Measurements from ENCODE around the gene CCNYL1. TPM values are rescaled to one million over a fixed set of nuclear protein-coding genes. Genes with fewer than 3 reads are reported as not detected.

Gene CCNYL1
- total and polyA plus RNA-seq, 4 experiments from 2014 or later, result 1.00 to 10.5 (median 6.0) TPM

DNA sequence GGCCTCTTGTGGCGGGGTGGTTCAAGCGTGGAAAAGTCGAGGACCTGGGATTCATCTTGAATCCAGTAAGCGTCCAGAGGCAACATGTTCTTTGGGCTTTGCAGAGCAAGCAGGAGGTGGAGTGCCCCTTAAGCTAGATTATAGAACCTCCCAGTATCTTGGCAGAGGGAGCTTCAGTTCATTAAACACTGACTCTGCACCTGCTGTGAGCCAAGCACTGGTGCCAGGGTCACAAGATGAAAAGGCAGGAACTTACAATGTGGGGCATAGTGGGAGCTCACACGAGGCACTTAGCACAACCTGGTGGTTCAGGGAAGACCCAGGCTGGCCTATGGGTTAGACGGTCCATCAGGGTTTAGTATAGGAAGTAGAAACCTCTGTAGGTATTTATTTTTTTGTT is 65.7 kb downstream of the CCNYL1 start:
- H3K4me1 Mint-ChIP-seq, result no peaks in the 10 kb centered on the region
- intact Hi-C loops (cut with micrococcal nuclease), result no loop called here
- Histone ChIP-seq H3K27me3 (ENCODE audit: insufficient read depth, low read length) (no peaks in the 10 kb centered on the region), H3K27ac (ENCODE audit: low read depth, low read length) (no peak overlapping the region), H3K4me1 (ENCODE audit: insufficient read depth, low read length) (no peaks in the 10 kb centered on the region), H3K4me3 (ENCODE audit: low read length in 2 of 2) (no peak overlapping the region), H3K36me3 (ENCODE audit: insufficient read depth, low read length) (no peaks in the 10 kb centered on the region), H3K9me3 (ENCODE audit: control insufficient read depth in 1 of 2, low read length in 2 of 2) (no peaks in the 10 kb centered on the region)
- CTCF ChIA-PET (ENCODE audit: partially characterized antibody), result no interaction called here
- H3K36me3 Mint-ChIP-seq, result no peaks in the 10 kb centered on the region
- POLR2A ChIA-PET (ENCODE audit: partially characterized antibody), result no interaction called here
- peaks cover 2 to 9% of the 10 kb centered on the region in 2 donors for H3K27me3 Mint-ChIP-seq
- DNase-seq, result no peak
- no peaks in the 10 kb centered on the region for H3K9me3 Mint-ChIP-seq
- H3K4me3 Mint-ChIP-seq, result no peak overlapping the region
- peak overlapping the region in 1 of 7 donors; percentile 46 for H3K27ac Mint-ChIP-seq

DNA sequence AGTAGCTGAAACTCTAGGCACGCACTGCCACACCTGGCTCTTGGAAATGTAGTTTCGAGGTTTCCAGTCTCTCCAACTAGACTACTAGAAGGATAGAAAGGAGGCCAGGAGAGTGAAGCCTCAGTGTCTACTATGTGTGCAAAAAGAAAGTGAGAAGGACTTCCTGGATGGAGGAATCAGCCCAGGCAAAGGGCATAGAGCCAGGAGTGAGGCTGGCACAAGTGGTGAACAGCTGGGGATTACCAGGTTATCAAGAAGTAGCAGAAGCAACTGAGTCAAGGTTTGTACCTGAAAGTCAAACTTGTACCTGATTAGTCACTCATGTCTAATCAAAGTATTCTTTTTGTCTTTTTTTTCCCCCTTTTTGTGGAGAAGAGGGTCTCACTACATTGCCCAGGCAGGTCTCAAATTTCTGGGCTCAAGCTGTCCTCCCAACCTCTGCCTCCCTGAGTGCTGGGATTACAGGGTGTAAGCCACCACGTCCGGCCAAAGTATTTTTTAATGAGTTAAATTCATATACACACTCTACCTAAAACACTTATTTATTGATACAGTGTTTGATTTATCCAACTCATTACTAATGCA is 67.0 kb downstream of the CCNYL1 start:
- Histone ChIP-seq H3K36me3 (ENCODE audit: insufficient read depth, low read length) (no peaks in the 10 kb centered on the region), H3K27ac (ENCODE audit: low read depth, low read length) (no peak overlapping the region), H3K4me1 (ENCODE audit: insufficient read depth, low read length) (no peaks in the 10 kb centered on the region), H3K9me3 (ENCODE audit: control insufficient read depth in 1 of 2, low read length in 2 of 2) (no peaks in the 10 kb centered on the region), H3K27me3 (ENCODE audit: insufficient read depth, low read length) (peaks cover 5% of the 10 kb centered on the region), H3K4me3 (ENCODE audit: low read length in 2 of 2) (no peak overlapping the region)
- Mint-ChIP-seq H3K27ac (peak overlapping the region in 1 of 7 donors; percentile 8), H3K4me3 (no peak overlapping the region), H3K9me3 (no peaks in the 10 kb centered on the region), H3K4me1 (no peaks in the 10 kb centered on the region), H3K36me3 (no peaks in the 10 kb centered on the region), H3K27me3 (peaks cover 3 to 11% of the 10 kb centered on the region in 2 donors)
- ChIA-PET CTCF (ENCODE audit: partially characterized antibody) (no interaction called here), POLR2A (ENCODE audit: partially characterized antibody) (no interaction called here)
- DNase-seq, result no peak
- intact Hi-C loops (cut with micrococcal nuclease), result no loop called here

DNA sequence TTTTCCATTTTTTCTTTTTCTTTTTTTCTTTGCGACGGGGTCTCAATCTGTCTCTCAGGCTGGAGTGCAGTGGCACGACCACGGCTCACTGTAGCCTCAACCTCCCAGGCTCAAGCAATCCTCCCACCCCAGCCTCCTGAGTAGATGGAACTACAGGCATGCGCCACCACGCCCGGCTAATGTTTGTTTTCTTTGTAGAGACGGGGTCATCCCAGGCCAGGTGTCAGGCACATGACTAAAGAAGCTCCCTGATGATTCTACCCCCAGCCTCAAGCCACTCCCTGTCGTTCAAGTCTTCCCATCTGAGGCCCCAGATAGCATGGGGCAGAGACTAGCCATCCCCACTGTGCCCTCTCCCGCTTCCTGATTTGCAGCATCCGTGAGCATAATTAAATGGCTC is 68.1 kb downstream of the CCNYL1 start:
- intact Hi-C loops (cut with micrococcal nuclease), result no loop called here
- ChIA-PET CTCF (ENCODE audit: partially characterized antibody) (no interaction called here), POLR2A (ENCODE audit: partially characterized antibody) (no interaction called here)
- H3K36me3 ChIP-seq (ENCODE audit: insufficient read depth, low read length), result no peaks in the 10 kb centered on the region
- H3K9me3 ChIP-seq (ENCODE audit: control insufficient read depth in 1 of 2, low read length in 2 of 2), result no peaks in the 10 kb centered on the region
- Mint-ChIP-seq H3K4me3 (no peak overlapping the region), H3K9me3 (no peaks in the 10 kb centered on the region), H3K36me3 (no peaks in the 10 kb centered on the region), H3K27me3 (peaks cover 3 to 12% of the 10 kb centered on the region in 2 donors), H3K27ac (no peak overlapping the region), H3K4me1 (no peaks in the 10 kb centered on the region)
- no peak for DNase-seq
- H3K27ac ChIP-seq (ENCODE audit: low read depth, low read length), result no peak overlapping the region
- H3K4me3 ChIP-seq (ENCODE audit: low read length in 2 of 2), result no peak overlapping the region
- peaks cover 5% of the 10 kb centered on the region for H3K27me3 ChIP-seq (ENCODE audit: insufficient read depth, low read length)
- no peaks in the 10 kb centered on the region for H3K4me1 ChIP-seq (ENCODE audit: insufficient read depth, low read length)

DNA sequence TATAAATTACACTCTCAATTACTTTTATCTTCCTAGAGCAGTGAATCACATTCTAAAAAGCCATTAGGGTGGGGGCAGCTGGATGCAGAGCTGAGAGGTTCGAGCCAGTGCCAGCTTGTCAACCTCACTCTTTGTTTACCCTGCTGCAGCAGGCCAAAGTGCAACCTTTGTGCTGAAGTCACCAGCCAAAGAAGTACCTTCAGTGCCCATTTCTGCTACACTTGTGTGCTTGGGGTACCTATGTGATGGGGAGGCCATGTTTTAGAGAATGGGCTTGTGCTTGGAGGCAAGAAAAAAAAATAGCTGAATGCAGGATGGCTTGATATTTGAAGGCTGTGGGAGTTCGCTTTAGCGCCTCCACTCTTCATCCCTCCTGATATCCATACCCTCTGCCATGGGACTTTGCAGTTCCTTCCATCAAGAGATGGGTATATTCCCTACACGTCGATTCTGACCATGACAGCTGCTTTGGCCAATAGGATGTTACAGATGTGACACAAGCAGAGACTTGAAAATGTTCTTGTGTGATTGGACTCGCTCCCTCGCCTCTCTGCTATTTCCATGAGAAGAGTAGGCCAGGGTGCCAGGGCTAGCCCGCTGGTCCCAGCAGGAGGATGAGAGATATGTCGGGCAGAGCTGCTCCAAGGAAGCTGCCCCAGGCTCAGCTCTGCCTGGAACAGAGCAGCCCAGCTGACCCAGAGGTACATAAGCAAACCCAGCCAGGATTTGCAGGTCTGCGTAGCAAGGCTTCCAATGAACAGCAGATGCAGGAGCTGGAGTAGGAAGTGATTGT is 71.0 kb downstream of the CCNYL1 start:
- no peak for DNase-seq
- no peaks in the 10 kb centered on the region for H3K9me3 Mint-ChIP-seq
- peaks cover 3 to 15% of the 10 kb centered on the region in 2 donors for H3K27me3 Mint-ChIP-seq
- H3K4me1 ChIP-seq (ENCODE audit: insufficient read depth, low read length), result no peaks in the 10 kb centered on the region
- H3K4me3 Mint-ChIP-seq, result no peak overlapping the region
- peaks cover 5% of the 10 kb centered on the region for H3K27me3 ChIP-seq (ENCODE audit: insufficient read depth, low read length)
- no peaks in the 10 kb centered on the region for H3K36me3 ChIP-seq (ENCODE audit: insufficient read depth, low read length)
- no peak overlapping the region for H3K27ac ChIP-seq (ENCODE audit: low read depth, low read length)
- H3K36me3 Mint-ChIP-seq, result no peaks in the 10 kb centered on the region
- CTCF ChIA-PET (ENCODE audit: partially characterized antibody), result interaction anchor here (1.5 kb wide), 1 partner anchor 190 kb away, joined by 4 read pairs; no protein-coding TSS in a partner anchor
- H3K9me3 ChIP-seq (ENCODE audit: control insufficient read depth in 1 of 2, low read length in 2 of 2), result no peaks in the 10 kb centered on the region
- intact Hi-C loops (cut with micrococcal nuclease), result no loop called here
- H3K4me3 ChIP-seq (ENCODE audit: low read length in 2 of 2), result no peak overlapping the region
- POLR2A ChIA-PET (ENCODE audit: partially characterized antibody), result no interaction called here
- no peak overlapping the region for H3K27ac Mint-ChIP-seq
- H3K4me1 Mint-ChIP-seq, result no peaks in the 10 kb centered on the region

DNA sequence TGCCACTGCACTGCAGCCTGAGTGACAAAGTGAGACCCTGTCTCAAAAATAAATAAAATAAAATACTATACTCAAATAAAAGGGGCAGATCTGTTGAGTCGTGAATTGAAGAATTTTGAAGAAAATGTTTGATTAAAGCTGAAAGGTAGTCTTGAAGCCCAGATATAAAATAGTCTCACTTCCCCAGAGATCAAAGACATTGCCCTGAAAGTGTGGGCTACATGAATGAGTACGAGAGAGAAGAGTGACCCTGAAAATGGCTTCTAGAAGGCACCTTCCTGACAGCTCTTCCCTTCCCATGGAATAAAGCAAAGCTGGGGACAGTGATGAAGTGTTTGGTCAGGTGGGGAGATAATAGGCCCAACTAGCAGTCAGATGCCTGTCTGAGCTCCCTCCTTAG is 72.1 kb downstream of the CCNYL1 start:
- DNase-seq, result no peak
- peaks cover 4 to 17% of the 10 kb centered on the region in 2 donors for H3K27me3 Mint-ChIP-seq
- H3K4me1 Mint-ChIP-seq, result no peaks in the 10 kb centered on the region
- no peak overlapping the region for H3K4me3 Mint-ChIP-seq
- ChIA-PET CTCF (ENCODE audit: partially characterized antibody) (no interaction called here), POLR2A (ENCODE audit: partially characterized antibody) (no interaction called here)
- H3K9me3 Mint-ChIP-seq, result no peaks in the 10 kb centered on the region
- Histone ChIP-seq H3K36me3 (ENCODE audit: insufficient read depth, low read length) (no peaks in the 10 kb centered on the region), H3K4me1 (ENCODE audit: insufficient read depth, low read length) (no peaks in the 10 kb centered on the region), H3K4me3 (ENCODE audit: low read length in 2 of 2) (no peak overlapping the region), H3K27ac (ENCODE audit: low read depth, low read length) (no peak overlapping the region), H3K27me3 (ENCODE audit: insufficient read depth, low read length) (peaks cover 5% of the 10 kb centered on the region), H3K9me3 (ENCODE audit: control insufficient read depth in 1 of 2, low read length in 2 of 2) (no peaks in the 10 kb centered on the region)
- no peak overlapping the region for H3K27ac Mint-ChIP-seq
- no peaks in the 10 kb centered on the region for H3K36me3 Mint-ChIP-seq
- intact Hi-C loops (cut with micrococcal nuclease), result no loop called here

DNA sequence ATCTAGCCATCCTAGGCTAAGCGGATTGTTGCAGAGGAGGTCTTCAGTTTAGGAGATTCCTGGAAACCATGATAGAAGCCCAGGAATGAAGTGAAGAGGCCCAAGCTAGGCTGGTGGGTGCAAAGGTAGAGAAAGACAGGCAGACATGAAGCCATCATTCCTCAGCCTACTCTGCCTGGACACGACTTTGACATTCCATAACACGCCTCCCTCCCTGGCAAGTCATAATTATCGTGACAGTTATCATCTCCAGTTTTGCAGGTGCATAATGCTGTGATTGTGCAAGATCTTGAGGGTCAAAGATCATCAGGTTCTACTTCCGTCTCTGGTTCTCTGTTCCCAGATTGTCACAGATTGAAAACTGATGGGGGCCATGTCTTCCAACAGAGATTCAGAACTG is 73.5 kb downstream of the CCNYL1 start:
- no peaks in the 10 kb centered on the region for H3K9me3 Mint-ChIP-seq

DNA sequence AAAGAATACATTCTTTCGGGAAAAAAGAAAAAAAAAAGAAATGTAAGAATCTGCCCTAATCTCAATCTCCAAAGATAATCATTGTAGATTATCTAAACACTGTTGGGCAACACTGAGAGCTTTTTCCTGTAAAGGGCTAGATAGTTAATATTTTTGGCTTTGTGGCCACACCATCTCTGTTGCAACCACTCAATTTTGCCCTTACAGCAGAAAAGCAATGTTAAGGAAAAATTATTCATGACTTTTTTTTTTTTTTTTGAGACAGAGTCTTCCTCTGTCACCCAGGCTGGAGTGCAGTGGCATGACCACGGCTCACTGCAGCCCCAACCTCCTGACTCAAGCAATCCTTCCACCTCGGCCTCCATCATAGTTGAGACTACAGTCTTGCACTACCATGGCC is 75.6 kb downstream of the CCNYL1 start:
- no peaks in the 10 kb centered on the region for H3K36me3 Mint-ChIP-seq
- H3K9me3 Mint-ChIP-seq, result no peaks in the 10 kb centered on the region
- POLR2A ChIA-PET (ENCODE audit: partially characterized antibody), result no interaction called here
- H3K27ac ChIP-seq (ENCODE audit: low read depth, low read length), result no peak overlapping the region
- H3K4me3 Mint-ChIP-seq, result no peak overlapping the region
- DNase-seq, result no peak
- no peak overlapping the region for H3K27ac Mint-ChIP-seq
- intact Hi-C loops (cut with micrococcal nuclease), result no loop called here
- H3K4me1 ChIP-seq (ENCODE audit: insufficient read depth, low read length), result no peaks in the 10 kb centered on the region
- H3K36me3 ChIP-seq (ENCODE audit: insufficient read depth, low read length), result no peaks in the 10 kb centered on the region
- CTCF ChIA-PET (ENCODE audit: partially characterized antibody), result no interaction called here
- no peaks in the 10 kb centered on the region for H3K9me3 ChIP-seq (ENCODE audit: control insufficient read depth in 1 of 2, low read length in 2 of 2)
- H3K27me3 ChIP-seq (ENCODE audit: insufficient read depth, low read length), result peaks cover 5% of the 10 kb centered on the region
- H3K4me3 ChIP-seq (ENCODE audit: low read length in 2 of 2), result no peak overlapping the region
- peaks cover 2 to 9% of the 10 kb centered on the region in 2 donors for H3K27me3 Mint-ChIP-seq
- no peaks in the 10 kb centered on the region for H3K4me1 Mint-ChIP-seq

More for the DNA sequence above, 73.5 kb downstream of the CCNYL1 start:
- ChIA-PET POLR2A (ENCODE audit: partially characterized antibody) (interaction anchor here (0.7 kb wide), 1 partner anchor 224 kb away, joined by 4 read pairs; no protein-coding TSS in a partner anchor), CTCF (ENCODE audit: partially characterized antibody) (no interaction called here)
- H3K27ac Mint-ChIP-seq, result no peak overlapping the region
- no peaks in the 10 kb centered on the region for H3K4me1 Mint-ChIP-seq
- H3K36me3 Mint-ChIP-seq, result no peaks in the 10 kb centered on the region
- intact Hi-C loops (cut with micrococcal nuclease), result no loop called here
- DNase-seq, result no peak
- Histone ChIP-seq H3K4me1 (ENCODE audit: insufficient read depth, low read length) (no peaks in the 10 kb centered on the region), H3K27me3 (ENCODE audit: insufficient read depth, low read length) (peaks cover 5% of the 10 kb centered on the region), H3K27ac (ENCODE audit: low read depth, low read length) (no peak overlapping the region), H3K36me3 (ENCODE audit: insufficient read depth, low read length) (no peaks in the 10 kb centered on the region), H3K4me3 (ENCODE audit: low read length in 2 of 2) (no peak overlapping the region), H3K9me3 (ENCODE audit: control insufficient read depth in 1 of 2, low read length in 2 of 2) (no peaks in the 10 kb centered on the region)
- peaks cover 4 to 11% of the 10 kb centered on the region in 2 donors for H3K27me3 Mint-ChIP-seq
- H3K4me3 Mint-ChIP-seq, result no peak overlapping the region
